Lung (tissue), 12 donors: Measurements from ENCODE around the gene SLC7A6OS. TPM values are rescaled to one million over a fixed set of nuclear protein-coding genes. Genes with fewer than 3 reads are reported as not detected.

Source experiments
- ATAC-seq: fragments of 200-7000 bp; cut with Tn5 transposase; one replicate; pipeline ENCODE4 v1.9.1; 2020; ENCODE audit warnings: moderate number of reproducible peaks; ENCODE audit not compliant: insufficient read depth, low FRiP score
- DNase-seq, 3 donors: peaks; one replicate each; pipeline ENCODE4 v3.0.0-alpha.2; 2013 to 2017
- H3K27ac ChIP-seq, 2 donors: one replicate each; pipeline ENCODE4 v1.5.1; 2013; ENCODE audit warnings: mild to moderate bottlenecking in 2 of 2, moderate library complexity in 2 of 2, control low read depth in 1 of 2, inconsistent platforms in 1 of 2, low read depth in 1 of 2, low read length in 1 of 2
- H3K27me3 ChIP-seq, 3 donors: one replicate each; pipeline ENCODE4 v1.5.1; 2013; ENCODE audit warnings: low read length in 2 of 3; ENCODE audit not compliant: control insufficient read depth in 3 of 3, insufficient read depth in 3 of 3
- H3K36me3 ChIP-seq, 4 donors: one replicate each; pipeline ENCODE4 v1.5.1; 2013; ENCODE audit warnings: low read length in 4 of 4, mild to moderate bottlenecking in 1 of 4, moderate library complexity in 1 of 4; ENCODE audit not compliant: control insufficient read depth in 4 of 4, insufficient read depth in 4 of 4
- H3K4me1 ChIP-seq, 5 donors: one replicate each; pipeline ENCODE4 v1.5.1; 2013; ENCODE audit warnings: low read length in 5 of 5, mild to moderate bottlenecking in 2 of 5, moderate library complexity in 1 of 5; ENCODE audit not compliant: control insufficient read depth in 5 of 5, insufficient read depth in 5 of 5
- H3K4me3 ChIP-seq: one replicate; pipeline ENCODE4 v1.5.1; 2013; ENCODE audit warnings: mild to moderate bottlenecking, control low read depth, moderate library complexity
- H3K9ac ChIP-seq, 2 donors: one replicate each; pipeline ENCODE4 v1.5.1; 2013; ENCODE audit warnings: low read length in 2 of 2, control low read depth in 1 of 2; ENCODE audit not compliant: insufficient read depth in 1 of 2
- H3K9me3 ChIP-seq, 4 donors: one replicate each; pipeline ENCODE4 v1.5.1; 2013; ENCODE audit warnings: low read length in 3 of 4, mild to moderate bottlenecking in 1 of 4, moderate library complexity in 1 of 4; ENCODE audit not compliant: control insufficient read depth in 4 of 4, insufficient read depth in 3 of 4
- CTCF ChIP-seq: IDR thresholded peaks from 2 replicates; pipeline ENCODE4 v1.5.1; 2012; ENCODE audit warnings: mild to moderate bottlenecking; ENCODE audit errors: control extremely low read depth, extremely low read depth
- WGBS, 2 donors: extraction: QIAGEN DNeasy Blood & Tissue Kit; methylation state at CpG; one replicate each; pipeline ENCODE4 v1.1.7; 2013; 5-methylcytosine and 5-hydroxymethylcytosine counted together
- polyA plus RNA-seq, 2 donors: library from polyadenylated mRNA; stranded (reverse); fragments of 200-250 nt; gene quantifications; one replicate each; pipeline ENCODE4 v1.2.1, GENCODE V29; 2013
- total RNA-seq, 2 donors: library from RNA; depleted of rRNA in 1 of 2; stranded (reverse); fragments of >200 nt in 1 of 2; gene quantifications; one replicate each; pipeline ENCODE4 v1.2.1, GENCODE V29; 2014 to 2021
- donor health status: control.
- donor health status: control.
- donor health status: Bipolar disorder and iron deficiency.
- donor health status: healthy.
- donor health status: DM: yes; HTN: yes; CAD: no.

The SLC7A6OS gene
- total and polyA plus RNA-seq, 4 donors, result 6.3 to 18.9 (median 12.0) TPM

GRCh38 chr16:68349838-68350410 lies 39.2 kb upstream of the SLC7A6OS start:
- TF ChIP-seq CTCF, result no peak
- Histone ChIP-seq H3K4me3 (no peak overlapping the region), H3K27ac (no peak overlapping the region), H3K9ac (no peak overlapping the region), H3K9me3 (no peaks in the 10 kb centered on the region), H3K27me3 (no peaks in the 10 kb centered on the region), H3K36me3 (peaks cover 4 to 68% (median 45%) of the 10 kb centered on the region in 4 donors), H3K4me1 (no peaks in the 10 kb centered on the region)
- DNase-seq (no peak), ATAC-seq (no peak)
- 95 to 96% methylated on average over 10 of the region's 10 CpGs for WGBS, 2 donors

GRCh38 chr16:68348639-68349445 lies 38.1 kb upstream of the SLC7A6OS start:
- peaks cover 4 to 59% (median 46%) of the 10 kb centered on the region in 4 donors for H3K36me3 ChIP-seq
- H3K27ac ChIP-seq, result no peak overlapping the region
- 93 to 94% methylated on average over 27 of the region's 27 CpGs for WGBS, 2 donors
- no peaks in the 10 kb centered on the region for H3K9me3 ChIP-seq
- H3K9ac ChIP-seq, result no peak overlapping the region
- H3K4me1 ChIP-seq, result no peaks in the 10 kb centered on the region
- no peak for ATAC-seq
- no peak overlapping the region for H3K4me3 ChIP-seq
- H3K27me3 ChIP-seq, result no peaks in the 10 kb centered on the region
- DNase-seq, result no peak
- TF ChIP-seq CTCF, result no peak

DNA sequence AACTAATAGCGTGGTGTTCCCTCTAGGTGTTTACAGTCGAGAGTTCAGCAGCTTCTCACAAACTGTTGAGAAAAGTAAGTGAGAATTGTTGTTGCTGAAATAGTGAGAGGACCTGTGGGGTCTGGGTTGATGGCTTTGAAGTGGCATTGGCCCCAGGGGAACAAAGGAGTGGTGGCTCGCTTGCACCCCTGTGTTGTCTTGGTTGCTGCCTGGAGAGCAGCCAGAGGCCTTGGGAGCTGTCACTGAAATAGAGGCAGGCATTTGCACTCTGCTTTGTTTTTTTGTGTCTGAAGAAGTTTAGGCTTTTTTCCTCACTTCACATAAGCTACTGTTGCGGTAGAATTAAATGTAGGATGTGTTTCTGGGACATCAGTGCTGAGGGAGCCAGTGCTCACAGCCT lies 36.9 kb upstream of the SLC7A6OS start:
- H3K9ac ChIP-seq, result no peak overlapping the region
- H3K36me3 ChIP-seq, result peaks cover 4 to 52% (median 45%) of the 10 kb centered on the region in 4 donors

More for the DNA sequence above, 36.9 kb upstream of the SLC7A6OS start:
- WGBS, 2 donors, result 90 to 95% methylated on average over 4 of the region's 4 CpGs
- H3K27ac ChIP-seq, result no peak overlapping the region
- H3K9me3 ChIP-seq, result no peaks in the 10 kb centered on the region
- DNase-seq (no peak), ATAC-seq (no peak)
- no peak for TF ChIP-seq CTCF
- no peaks in the 10 kb centered on the region for H3K4me1 ChIP-seq
- H3K4me3 ChIP-seq, result no peak overlapping the region
- H3K27me3 ChIP-seq, result no peaks in the 10 kb centered on the region
